ENCODE measurements around the gene BEND6.

GRCh38 chr6:57048577-57048976 lies 93.7 kb downstream of the BEND6 start:
- no peak for TF ChIP-seq FOS (IDR thresholded peaks at IDR 0.05; ENCODE audit: borderline replicate concordance, insufficient read depth, low read length)
- TF ChIP-seq CTCF (IDR thresholded peaks at IDR 0.05; ENCODE audit: extremely low read depth in 1 of 2, insufficient read depth in 1 of 2, low read depth in 1 of 2, low read length in 2 of 2): no peak
- TF ChIP-seq MYC (IDR thresholded peaks at IDR 0.05; ENCODE audit: low read depth, low read length): no peak
- no peak for TF ChIP-seq POLR2A (IDR thresholded peaks at IDR 0.05; ENCODE audit: low read depth, low read length)

Data from endothelial cell of umbilical vein (primary cell).